ENCODE measurements around the gene MRPL24. TPM values are rescaled to one million over a fixed set of nuclear protein-coding genes. Genes with fewer than 3 reads are reported as not detected.
A peak's percentile ranks its signal among the peaks of the same experiment; 100 is the strongest.

Gene MRPL24
- total and polyA plus RNA-seq, 2 of the 13 experiments (the other 11 are each of a cell fraction or from before 2014, with no cell fraction given) = 38.1 to 42.9 TPM

- no peak for TF ChIP-seq ZFP41 (CRISPR knock-in tag; IDR thresholded peaks at IDR 0.05; ENCODE audit: borderline replicate concordance)
- TF ChIP-seq IRX3 (CRISPR knock-in tag; IDR thresholded peaks at IDR 0.05; ENCODE audit: borderline replicate concordance, low read depth) = no peak
- TF ChIP-seq PTBP1 (IDR thresholded peaks at IDR 0.05; ENCODE audit: low read depth, low read length, poor library complexity, severe bottlenecking) = no peak
- TF ChIP-seq ZNF224 (CRISPR knock-in tag; IDR thresholded peaks at IDR 0.05) = no peak
- no peak for TF ChIP-seq MAZ (IDR thresholded peaks at IDR 0.05; ENCODE audit: borderline replicate concordance, low read depth, low read length)
- TF ChIP-seq MAZ (CRISPR knock-in tag; IDR thresholded peaks at IDR 0.05; ENCODE audit: low read depth) = 0 out of 2 replicates have a peak, but pooled peaks have one; percentile 49
- peak; percentile 55 for TF ChIP-seq GABPA (IDR thresholded peaks at IDR 0.05; ENCODE audit: low read depth, low read length)
- peak; percentile 82 for TF ChIP-seq GABPA (CRISPR knock-in tag; IDR thresholded peaks at IDR 0.05; ENCODE audit: low read depth)
- TF ChIP-seq, protein P1, sequence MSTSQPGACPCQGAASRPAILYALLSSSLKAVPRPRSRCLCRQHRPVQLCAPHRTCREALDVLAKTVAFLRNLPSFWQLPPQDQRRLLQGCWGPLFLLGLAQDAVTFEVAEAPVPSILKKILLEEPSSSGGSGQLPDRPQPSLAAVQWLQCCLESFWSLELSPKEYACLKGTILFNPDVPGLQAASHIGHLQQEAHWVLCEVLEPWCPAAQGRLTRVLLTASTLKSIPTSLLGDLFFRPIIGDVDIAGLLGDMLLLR (CRISPR knock-in tag; IDR thresholded peaks at IDR 0.05) = no peak
- TF ChIP-seq ZFP1 (CRISPR knock-in tag; IDR thresholded peaks at IDR 0.05) = no peak
- no peak for TF ChIP-seq ZNF775 (CRISPR knock-in tag; IDR thresholded peaks at IDR 0.05; ENCODE audit: borderline replicate concordance)
- TF ChIP-seq ZNF746 (CRISPR knock-in tag; IDR thresholded peaks at IDR 0.05) = 0 out of 2 replicates have a peak, but pooled peaks have one; percentile 42
- TF ChIP-seq POLR2AphosphoS5 (IDR thresholded peaks at IDR 0.05; ENCODE audit: low read depth, low read length) = no peak
- no peak for TF ChIP-seq ZNF318 (CRISPR knock-in tag; IDR thresholded peaks at IDR 0.05)
- TF ChIP-seq NCOA2 (CRISPR knock-in tag; IDR thresholded peaks at IDR 0.05) = 0 out of 2 replicates have a peak, but pooled peaks have one; percentile 9
- TF ChIP-seq KDM5A (IDR thresholded peaks at IDR 0.05; ENCODE audit: borderline replicate concordance, low read length) = no peak
- no peak for TF ChIP-seq NBN (conservative IDR thresholded peaks at IDR 0.05)
- TF ChIP-seq HINFP (CRISPR knock-in tag; IDR thresholded peaks at IDR 0.05; ENCODE audit: low read depth) = no peak
These were observed 8.0 kb upstream of the MRPL24 start (continued) for GRCh38 chr1:156748670-156749418.

All from HepG2 (cell line).